GM12864 (cell line): Measurements from ENCODE around the gene GNAS.

Experiments
- DNase-seq: peaks from one replicate; pipeline ENCODE4 v3.0.0-alpha.2; 2011; ENCODE audit warnings: low read depth
- H3K4me3 ChIP-seq: 2 replicates; pipeline ENCODE4 v1.5.1; 2011; ENCODE audit warnings: mild to moderate bottlenecking, low read depth, low read length, control low read depth
- CTCF ChIP-seq: IDR thresholded peaks from 2 replicates; pipeline ENCODE4 v1.5.1; 2011; ENCODE audit warnings: low read depth, mild to moderate bottlenecking, moderate library complexity, low read length, control low read depth, inconsistent platforms; ENCODE audit errors: missing control alignments

GNAS gene

GRCh38 chr20:58880441-58880840 is 27.9 kb downstream of the GNAS start:
- DNase-seq: no peak
- H3K4me3 ChIP-seq: no peak overlapping the region
- no peak for TF ChIP-seq CTCF

- DNase-seq: no peak
- TF ChIP-seq CTCF: peak; percentile 24
- H3K4me3 ChIP-seq: no peak overlapping the region
Measured at GRCh38 chr20:58880994-58881752, 28.7 kb downstream of the GNAS start.

- TF ChIP-seq CTCF: no peak
- H3K4me3 ChIP-seq: no peak overlapping the region
Measured at GRCh38 chr20:58882704-58883089, 30.2 kb downstream of the GNAS start.

GRCh38 chr20:58883241-58883691 is 30.8 kb downstream of the GNAS start:
- DNase-seq: no peak
- TF ChIP-seq CTCF: no peak
- H3K4me3 ChIP-seq: no peak overlapping the region

More at GRCh38 chr20:58882704-58883089, 30.2 kb downstream of the GNAS start:
- no peak for DNase-seq

- H3K4me3 ChIP-seq: no peak overlapping the region
- DNase-seq: no peak
- no peak for TF ChIP-seq CTCF
Measured at GRCh38 chr20:58884966-58885365, 32.5 kb downstream of the GNAS start.

- no peak overlapping the region for H3K4me3 ChIP-seq
- no peak for DNase-seq
- TF ChIP-seq CTCF: no peak
Measured at GRCh38 chr20:58886546-58886945, 34.0 kb downstream of the GNAS start.

GRCh38 chr20:58888103-58888502 is 35.6 kb downstream of the GNAS start:
- no peak for DNase-seq
- no peak for TF ChIP-seq CTCF
- H3K4me3 ChIP-seq: peak overlapping the region; percentile 69
